NCI-H1417 treated with DMSO at 0.1 percent for 48 hours (cell line): Measurements from ENCODE around the gene DCAF17.
"Not testable (repeated sequence)": the region's sequence is repeated elsewhere in the genome, so short reads cannot be mapped to it uniquely, and the experiment has no call there.

Experiments
- DNase-seq: peaks from one replicate; lab custom pipeline; 2025; lab: John Stamatoyannopoulos, UW

The DCAF17 gene

GRCh38 chr2:171460537-171460936 lies 26.5 kb downstream of the DCAF17 start:
- no peak for DNase-seq

GRCh38 chr2:171469176-171469575 lies 35.1 kb downstream of the DCAF17 start:
- no peak for DNase-seq

- no peak for DNase-seq
Observed at GRCh38 chr2:171470129-171470528, 36.1 kb downstream of the DCAF17 start.

DNA sequence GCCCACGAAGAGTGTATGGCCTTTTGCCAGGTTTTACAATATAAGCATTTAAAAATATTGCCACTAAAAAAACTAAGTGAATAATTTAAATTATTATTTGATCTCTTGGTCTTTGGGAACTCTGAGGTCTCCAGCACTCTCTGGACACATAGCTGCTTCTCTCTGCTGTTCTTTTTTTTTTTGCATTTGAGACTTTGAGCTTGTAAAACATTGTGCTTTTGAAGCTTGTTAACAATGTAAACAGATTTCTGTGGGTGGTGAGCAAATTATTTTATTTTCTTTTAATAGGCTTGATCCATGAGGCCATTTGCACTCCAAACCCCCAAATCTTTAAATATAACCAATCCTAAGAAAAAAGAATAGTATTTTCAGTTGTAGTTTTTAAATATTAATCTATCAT lies 42.0 kb downstream of the DCAF17 start:
- no peak for DNase-seq

- no peak for DNase-seq
Observed at GRCh38 chr2:171478345-171478744, 44.3 kb downstream of the DCAF17 start.

GRCh38 chr2:171479154-171479814 lies 45.3 kb downstream of the DCAF17 start:
- DNase-seq = no peak

DNA sequence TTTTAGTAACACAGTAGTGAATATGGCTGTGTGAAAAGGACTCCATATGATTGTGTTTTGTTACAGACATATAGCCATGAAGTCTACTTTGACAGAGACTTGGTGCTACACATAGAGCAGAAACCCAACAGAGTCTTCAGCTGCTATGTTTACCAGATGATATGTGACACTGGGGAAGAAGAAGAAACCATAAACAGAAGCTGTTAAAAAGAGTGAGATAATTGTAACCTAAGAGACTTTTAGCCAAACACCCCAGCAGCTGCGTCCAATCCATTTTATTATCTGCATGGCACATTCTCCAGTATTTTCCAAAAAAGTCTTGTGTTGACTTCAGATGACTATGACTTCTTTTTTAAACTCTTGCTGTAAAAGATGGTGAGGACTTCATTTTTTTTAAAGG lies 46.9 kb downstream of the DCAF17 start:
- DNase-seq = no peak

GRCh38 chr2:171482308-171482707 lies 48.3 kb downstream of the DCAF17 start:
- DNase-seq = no peak

- DNase-seq = no peak
Observed at GRCh38 chr2:171482877-171483276, 48.9 kb downstream of the DCAF17 start.

DNA sequence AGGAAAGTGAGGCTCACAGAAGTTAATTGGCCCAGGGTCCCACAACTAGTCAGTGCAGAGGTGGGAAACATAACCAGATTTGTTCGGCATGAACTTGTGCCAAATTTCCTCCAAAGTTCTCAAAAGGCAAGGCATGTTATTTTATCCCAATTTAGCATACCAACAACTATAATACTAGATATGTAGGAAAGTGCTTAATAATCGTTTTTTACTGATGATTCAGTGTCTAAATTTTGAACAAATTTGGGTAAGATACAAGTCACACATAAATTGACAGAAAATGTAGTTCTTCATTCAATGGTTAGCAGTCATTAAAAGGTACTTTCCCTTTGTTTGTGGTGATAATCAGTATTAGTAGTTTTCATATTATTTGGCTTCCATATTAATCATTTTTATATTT lies 49.8 kb downstream of the DCAF17 start:
- DNase-seq = no peak

DNA sequence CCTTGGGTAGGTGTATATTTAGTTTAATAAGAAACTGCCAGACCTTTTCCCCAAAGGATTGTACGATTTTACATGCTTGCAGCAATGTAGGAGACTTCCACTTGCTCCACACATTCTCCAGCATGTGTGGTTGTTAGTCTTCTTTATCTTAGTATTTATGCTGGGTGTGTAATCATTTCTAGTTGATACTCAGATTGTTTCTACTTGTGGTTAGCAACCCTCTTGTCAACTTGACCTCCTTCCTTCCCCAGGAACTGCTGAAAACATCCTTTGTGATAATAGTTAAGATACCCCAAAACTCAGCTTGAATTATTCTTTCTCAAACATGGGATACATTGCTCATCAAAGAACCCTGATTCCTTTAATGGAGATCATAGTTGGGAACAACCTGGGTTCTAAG lies 51.1 kb downstream of the DCAF17 start:
- no peak for DNase-seq

- DNase-seq = no peak
Observed at GRCh38 chr2:171487201-171487600, 53.2 kb downstream of the DCAF17 start.

GRCh38 chr2:171487803-171488259 lies 53.8 kb downstream of the DCAF17 start:
- DNase-seq = no peak

DNA sequence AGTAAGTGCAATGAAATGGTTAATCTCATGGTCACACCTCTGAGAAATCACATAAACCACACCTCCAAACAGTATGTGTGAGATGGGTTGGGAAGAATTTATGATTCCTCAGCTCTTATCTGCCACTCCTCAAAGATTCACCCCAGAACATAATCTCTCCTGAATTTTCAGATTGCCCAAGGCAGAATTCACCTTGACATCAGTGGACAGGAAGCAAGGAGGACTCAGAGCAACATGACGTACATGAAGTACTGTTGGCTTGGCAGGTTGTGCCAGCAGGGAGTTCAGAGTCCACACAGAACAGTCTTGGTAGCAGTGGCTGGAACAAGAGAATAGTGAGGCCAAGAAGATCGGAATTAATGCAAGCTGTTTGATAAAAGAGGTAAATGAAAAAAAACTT lies 56.6 kb downstream of the DCAF17 start:
- no peak for DNase-seq

GRCh38 chr2:171491292-171491691 lies 57.3 kb downstream of the DCAF17 start:
- DNase-seq = no peak

DNA sequence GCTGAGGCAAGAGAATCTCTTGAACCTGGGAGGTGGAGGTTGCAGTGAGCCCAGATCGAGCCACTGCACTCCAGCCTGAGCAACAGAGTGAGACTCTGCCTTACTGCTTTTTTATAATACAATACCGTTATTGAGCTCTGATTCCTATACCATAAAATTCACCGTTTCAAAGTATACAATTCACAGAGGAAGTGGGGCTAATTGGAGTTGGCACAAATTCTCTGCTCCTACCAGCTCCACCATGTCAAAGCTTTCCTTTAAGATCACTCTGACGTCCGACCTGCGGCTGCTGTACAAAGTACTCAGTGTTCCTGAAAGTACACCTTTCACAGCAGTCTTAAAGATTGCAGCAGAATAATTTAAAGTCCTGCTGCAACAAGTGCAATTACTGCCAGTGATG lies 58.6 kb downstream of the DCAF17 start:
- DNase-seq = no peak

- DNase-seq = not testable (repeated sequence)
Observed at GRCh38 chr2:171497664-171498063, 63.6 kb downstream of the DCAF17 start.

GRCh38 chr2:171505374-171505773 lies 71.3 kb downstream of the DCAF17 start:
- DNase-seq = no peak

DNA sequence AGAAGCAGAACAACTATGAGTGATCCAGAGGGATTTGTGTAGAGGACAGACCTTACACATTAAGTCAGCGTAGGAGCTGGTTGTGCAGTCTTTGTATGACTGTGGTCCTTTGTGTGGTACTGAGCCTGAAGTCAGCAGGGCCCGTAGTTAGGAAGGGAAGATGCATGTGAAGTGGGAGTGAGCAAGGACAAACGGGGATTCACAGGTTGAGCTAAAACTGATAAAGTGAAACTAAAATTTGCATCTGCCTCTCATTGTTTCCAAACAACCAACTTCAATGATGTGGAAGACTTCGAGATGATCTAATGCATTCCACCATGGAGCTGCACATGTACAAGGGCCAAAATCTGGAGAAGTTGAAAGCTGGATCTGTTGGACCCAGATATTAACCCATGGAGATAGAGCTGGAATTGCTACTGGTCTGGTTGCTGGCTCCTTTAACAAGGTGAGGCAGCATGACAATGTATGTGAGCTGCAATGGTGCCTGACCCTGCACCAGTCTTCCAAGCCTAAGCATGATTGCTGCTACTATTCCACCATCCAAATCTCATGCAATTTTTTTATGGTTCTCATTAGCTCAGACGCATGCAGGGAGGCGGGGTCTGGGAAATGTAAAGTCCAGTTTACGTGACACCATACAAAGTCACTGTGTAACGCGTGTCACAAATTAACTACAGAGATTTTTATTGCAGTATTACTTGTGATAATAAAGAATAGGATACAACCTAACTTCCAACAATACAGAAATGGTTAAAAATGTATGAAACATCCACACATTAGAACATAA lies 76.1 kb downstream of the DCAF17 start:
- no peak for DNase-seq

DNA sequence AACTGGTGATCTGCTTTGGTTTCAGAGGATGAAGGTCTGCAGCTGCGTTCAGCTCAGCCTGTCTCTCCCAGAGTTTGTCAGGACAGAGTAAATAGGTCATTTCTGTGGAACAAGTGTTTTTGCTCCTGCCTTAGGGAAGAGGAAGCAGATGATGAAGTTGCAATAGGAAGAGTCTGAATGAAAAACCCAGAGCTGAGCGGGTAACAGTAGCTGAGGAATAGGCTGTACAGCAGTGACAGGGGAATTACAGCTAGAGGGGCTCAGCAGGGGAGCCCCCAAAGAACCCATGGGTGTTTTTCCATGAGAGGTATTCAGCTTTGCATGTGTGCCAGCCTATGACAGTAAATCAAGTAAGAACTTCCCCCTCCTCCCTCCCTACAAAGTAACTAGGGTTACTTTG lies 78.0 kb downstream of the DCAF17 start:
- no peak for DNase-seq

DNA sequence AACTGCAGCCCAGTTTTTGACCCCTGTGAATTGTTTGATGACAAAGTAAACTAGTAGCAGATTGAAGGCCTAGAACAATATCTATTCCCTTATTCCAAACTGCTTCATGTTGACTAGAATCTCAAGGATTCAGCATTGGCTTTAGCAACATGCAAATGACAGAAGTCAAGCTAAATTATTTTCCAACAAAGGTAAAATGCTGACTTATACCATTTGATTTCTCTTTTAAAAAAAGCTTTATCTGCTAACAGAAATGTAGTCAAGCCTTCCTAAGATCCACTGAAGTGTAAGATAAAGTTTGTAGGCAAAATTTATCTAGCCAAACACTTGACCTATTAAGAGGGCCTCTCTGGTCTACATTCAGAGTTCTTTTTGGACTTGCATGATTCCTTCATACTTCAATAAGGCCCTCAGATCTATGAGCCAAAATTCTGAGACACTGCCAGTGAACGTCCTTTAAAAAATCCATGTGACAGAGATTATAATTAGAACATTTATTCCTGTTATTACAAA lies 78.7 kb downstream of the DCAF17 start:
- DNase-seq = no peak

DNA sequence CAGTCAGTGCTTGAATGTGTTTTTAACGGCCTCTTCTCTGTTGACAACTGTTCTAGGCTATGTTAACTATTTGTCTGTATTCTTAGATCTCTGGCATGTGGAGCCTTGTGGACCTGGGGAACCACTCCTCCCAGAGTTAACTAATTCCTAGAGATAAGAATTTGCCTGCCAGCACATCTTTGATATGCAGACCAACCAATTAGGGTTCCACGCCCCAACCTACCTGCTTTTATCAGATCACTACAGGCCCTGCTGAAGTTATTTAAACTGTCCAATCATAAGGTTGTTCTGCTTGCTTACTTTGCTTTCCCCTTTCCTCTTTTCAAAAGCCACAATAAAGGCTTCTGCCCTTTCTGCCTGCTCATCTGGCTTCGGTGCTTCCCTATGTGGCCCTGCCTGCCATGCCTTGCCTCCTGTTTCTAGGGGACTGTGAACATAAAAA lies 79.7 kb downstream of the DCAF17 start:
- no peak for DNase-seq

- no peak for DNase-seq
Observed at GRCh38 chr2:171514908-171515582, 81.0 kb downstream of the DCAF17 start.
